ENCODE data around the gene CEACAM4. TPM values are rescaled to one million over a fixed set of nuclear protein-coding genes. Genes with fewer than 3 reads are reported as not detected.
A peak's percentile ranks its signal among the peaks of the same experiment; 100 is the strongest.
"Not testable (repeated sequence)": the region's sequence is repeated elsewhere in the genome, so short reads cannot be mapped to it uniquely, and the experiment has no call there.

CEACAM4 gene
- total and polyA plus RNA-seq, 9 of the 15 experiments (the other 6 are each of a cell fraction or from before 2014, with no cell fraction given), result not detected

DNA sequence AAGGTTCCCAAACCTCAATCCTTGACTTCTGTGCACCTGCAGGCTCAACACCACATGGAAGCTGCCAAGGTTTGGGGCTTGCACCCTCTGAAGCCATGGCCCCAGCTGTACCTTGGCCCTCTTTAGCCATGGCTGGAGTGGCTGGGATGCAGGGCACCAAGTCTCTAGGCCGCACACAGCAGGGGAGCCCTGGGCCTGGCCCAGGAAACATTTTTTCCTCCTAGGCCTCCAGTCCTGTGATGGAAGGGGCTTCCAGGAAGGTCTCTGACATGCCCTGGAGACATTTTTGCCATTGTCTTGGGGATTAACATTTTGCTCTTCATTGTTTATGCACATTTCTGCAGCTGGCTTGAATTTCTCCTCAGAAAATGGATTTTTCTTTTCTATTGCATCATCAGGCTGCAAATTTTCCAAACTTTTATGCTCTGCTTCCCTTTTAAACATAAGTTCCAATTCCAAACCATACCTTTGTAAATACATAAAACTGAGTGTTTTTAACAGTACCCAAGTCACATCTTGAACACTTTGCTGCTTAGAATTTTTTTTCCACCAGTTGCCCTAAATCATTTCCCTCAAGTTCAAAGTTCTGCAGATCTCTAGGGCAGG, 44.2 kb downstream of the CEACAM4 start:
- intact Hi-C loops (cut with micrococcal nuclease); H3K36me3 ChIP-seq (ENCODE audit: control insufficient read depth, insufficient read depth, low read length); H3K4me1 ChIP-seq (replicated peaks in 1 of 2; ENCODE audit: control insufficient read depth in 2 of 2, insufficient read depth in 2 of 2, low read length in 2 of 2); FAIRE-seq; H3K27me3 ChIP-seq (ENCODE audit: control insufficient read depth in 2 of 2, insufficient read depth in 2 of 2, low read length in 2 of 2); H4K20me1 ChIP-seq (replicated peaks; ENCODE audit: control insufficient read depth, insufficient read depth, low read length); H3K9me1 ChIP-seq (ENCODE audit: control insufficient read depth, insufficient read depth, low read length); H3K9ac ChIP-seq (ENCODE audit: insufficient read depth in 1 of 2, low read depth in 2 of 2, low read length in 2 of 2); H3K79me2 ChIP-seq (ENCODE audit: control insufficient read depth, insufficient read depth, low read length); POLR2A ChIA-PET; ATAC-seq; in situ Hi-C loops (cut with MboI); CTCF ChIA-PET (ENCODE audit: low intra/inter-chr PET ratio); H3K9me3 ChIP-seq (replicated peaks; ENCODE audit: control insufficient read depth, insufficient read depth, low read depth, low read length); DNase-seq (ENCODE audit: extremely low read depth in 1 of 4, low spot score in 3 of 4); H3K4me3 ChIP-seq; H3K4me2 ChIP-seq (ENCODE audit: insufficient read depth, low read length); H3K27ac ChIP-seq (ENCODE audit: extremely low read depth, low read depth, low read length); BruUV-seq (replicated peaks); H2AFZ ChIP-seq (ENCODE audit: low read depth, low read length); TF ChIP-seq CEBPG (CRISPR knock-in tag; IDR thresholded peaks at IDR 0.05): not testable (repeated sequence)
- TF ChIP-seq CEBPG (tag; conservative IDR thresholded peaks at IDR 0.05 in 1 of 2, IDR thresholded peaks at IDR 0.05 in 1 of 2) (peak in 1 of 2 experiments; percentile 63; a peak in 2 of 4 replicates), ZFP36 (IDR thresholded peaks at IDR 0.05; ENCODE audit: low read depth, low read length, partially characterized antibody) (peak; percentile 68)
- TF ChIP-seq, protein P1, sequence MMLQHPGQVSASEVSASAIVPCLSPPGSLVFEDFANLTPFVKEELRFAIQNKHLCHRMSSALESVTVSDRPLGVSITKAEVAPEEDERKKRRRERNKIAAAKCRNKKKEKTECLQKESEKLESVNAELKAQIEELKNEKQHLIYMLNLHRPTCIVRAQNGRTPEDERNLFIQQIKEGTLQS (IDR thresholded peaks at IDR 0.05), result peak; percentile 59
- TF ChIP-seq, protein P1 (CRISPR knock-in tag; conservative IDR thresholded peaks at IDR 0.05), result not testable (repeated sequence)
- 7% methylated on average over 1 of the region's 1 CpG for whole genome bisulfite sequencing (ENCODE audit: insufficient coverage, low coverage, missing lambda C conversion rate)
